NB4 (cell line): ENCODE data around the gene OPRM1.

Source experiments
- DNase-seq: peaks from one replicate; pipeline ENCODE4 v3.0.0; 2010; ENCODE audit warnings: low read depth
- H3K4me3 ChIP-seq: one replicate; pipeline ENCODE4 v1.5.1; 2011; ENCODE audit warnings: mild to moderate bottlenecking, low read depth, low read length, moderate library complexity
- MAX ChIP-seq: IDR thresholded peaks from 2 replicates; pipeline ENCODE4 v1.6.1; 2011; ENCODE audit warnings: low read depth, low read length
- MYC ChIP-seq: IDR thresholded peaks from 2 replicates; pipeline ENCODE4 v1.6.1; 2011; ENCODE audit warnings: low read depth, low read length
- POLR2A ChIP-seq: IDR thresholded peaks from 2 replicates; pipeline ENCODE4 v1.6.1; 2011; ENCODE audit warnings: mild to moderate bottlenecking; ENCODE audit not compliant: insufficient read length; ENCODE audit errors: extremely low read depth
- TF ChIP-seq, protein P1 (sequence below): IDR thresholded peaks from one replicate; pipeline ENCODE4 v1.5.1; 2012; ENCODE audit warnings: low read depth, low read length

The OPRM1 gene

GRCh38 chr6:154125421-154125820 lies 86.4 kb downstream of the OPRM1 start:
- no peak overlapping the region for H3K4me3 ChIP-seq
- DNase-seq, result peak; percentile 23
- TF ChIP-seq MYC (no peak), POLR2A (no peak), MAX (no peak)
- TF ChIP-seq, protein P1, sequence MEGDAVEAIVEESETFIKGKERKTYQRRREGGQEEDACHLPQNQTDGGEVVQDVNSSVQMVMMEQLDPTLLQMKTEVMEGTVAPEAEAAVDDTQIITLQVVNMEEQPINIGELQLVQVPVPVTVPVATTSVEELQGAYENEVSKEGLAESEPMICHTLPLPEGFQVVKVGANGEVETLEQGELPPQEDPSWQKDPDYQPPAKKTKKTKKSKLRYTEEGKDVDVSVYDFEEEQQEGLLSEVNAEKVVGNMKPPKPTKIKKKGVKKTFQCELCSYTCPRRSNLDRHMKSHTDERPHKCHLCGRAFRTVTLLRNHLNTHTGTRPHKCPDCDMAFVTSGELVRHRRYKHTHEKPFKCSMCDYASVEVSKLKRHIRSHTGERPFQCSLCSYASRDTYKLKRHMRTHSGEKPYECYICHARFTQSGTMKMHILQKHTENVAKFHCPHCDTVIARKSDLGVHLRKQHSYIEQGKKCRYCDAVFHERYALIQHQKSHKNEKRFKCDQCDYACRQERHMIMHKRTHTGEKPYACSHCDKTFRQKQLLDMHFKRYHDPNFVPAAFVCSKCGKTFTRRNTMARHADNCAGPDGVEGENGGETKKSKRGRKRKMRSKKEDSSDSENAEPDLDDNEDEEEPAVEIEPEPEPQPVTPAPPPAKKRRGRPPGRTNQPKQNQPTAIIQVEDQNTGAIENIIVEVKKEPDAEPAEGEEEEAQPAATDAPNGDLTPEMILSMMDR, result no peak

DNA sequence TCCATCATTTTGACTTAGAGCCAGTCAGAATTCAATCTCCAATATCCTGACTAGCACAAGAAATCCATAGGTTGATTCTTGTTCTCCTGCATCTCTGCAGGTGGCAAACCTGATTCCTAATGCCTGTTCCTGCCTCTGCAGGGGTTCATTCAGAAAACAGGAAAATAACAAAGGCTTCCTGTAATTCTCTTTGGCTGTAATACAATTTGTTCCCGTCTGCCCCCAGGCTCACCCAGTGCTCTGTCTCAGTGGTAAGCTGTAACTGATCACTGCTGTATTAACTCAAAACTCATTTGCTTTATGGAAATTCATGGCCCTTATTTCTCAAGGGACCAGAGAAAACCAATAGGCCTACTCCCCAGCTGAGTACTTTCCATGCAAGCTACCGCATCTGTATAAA lies 88.6 kb downstream of the OPRM1 start:
- no peak for TF ChIP-seq POLR2A
- TF ChIP-seq MYC, result no peak
- TF ChIP-seq, protein P1, result no peak
- TF ChIP-seq MAX, result no peak
- no peak for DNase-seq
- no peak overlapping the region for H3K4me3 ChIP-seq

DNA sequence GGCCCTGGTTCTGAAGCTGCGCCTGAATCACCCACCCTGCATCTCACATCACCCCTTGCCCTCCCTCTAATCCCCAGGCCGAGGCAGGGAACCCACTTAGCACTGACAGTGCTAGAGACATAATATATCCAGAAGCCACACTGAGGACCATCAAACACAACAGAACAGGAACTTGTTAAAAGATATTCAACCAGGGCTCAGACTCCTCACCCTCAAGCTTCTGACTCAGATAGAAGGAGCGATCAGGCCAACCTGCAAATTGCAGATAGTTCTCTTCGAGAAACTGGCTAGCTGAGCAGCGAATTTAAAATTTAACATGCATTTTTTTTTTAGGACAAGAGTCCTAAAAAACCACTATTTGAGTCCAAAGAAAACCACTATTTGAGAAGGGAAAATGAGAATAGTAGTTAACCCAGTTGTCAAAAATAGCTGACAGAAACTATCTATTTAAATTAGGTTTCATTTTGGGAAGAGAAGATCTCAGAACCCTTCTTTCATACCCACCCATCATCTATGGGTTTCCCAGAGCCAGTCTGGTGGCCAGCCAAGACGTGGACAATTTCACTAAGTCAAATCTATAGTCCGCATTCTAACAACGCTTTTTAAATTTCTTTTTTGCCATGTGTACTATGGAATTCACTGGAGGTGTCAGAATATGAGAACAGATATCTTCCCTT lies 95.6 kb downstream of the OPRM1 start:
- H3K4me3 ChIP-seq, result no peak overlapping the region
- no peak for DNase-seq
- TF ChIP-seq MAX (no peak), POLR2A (no peak), MYC (no peak)
- TF ChIP-seq, protein P1, result no peak

DNA sequence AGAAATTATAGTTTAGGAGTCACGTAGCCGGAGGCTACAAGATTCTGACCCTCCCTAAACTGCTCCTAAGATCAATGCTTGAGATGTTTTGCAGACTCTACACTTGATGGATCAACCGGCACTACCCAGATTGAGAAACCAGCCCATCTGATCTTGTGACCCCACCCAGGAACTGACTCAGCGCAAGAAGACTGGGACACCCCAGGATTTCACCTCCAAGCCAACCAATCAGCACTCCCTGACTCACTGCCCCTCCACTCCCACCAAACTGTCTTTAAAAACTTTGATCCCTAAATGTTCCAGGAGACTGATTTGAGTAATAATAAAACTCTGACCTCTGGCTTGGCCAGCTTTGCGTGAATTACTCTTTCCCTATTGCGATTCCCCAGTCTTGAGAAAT lies 99.8 kb downstream of the OPRM1 start:
- no peak for TF ChIP-seq MYC
- TF ChIP-seq, protein P1, result no peak
- TF ChIP-seq MAX, result no peak
- no peak for TF ChIP-seq POLR2A
- peak; percentile 47 for DNase-seq

DNA sequence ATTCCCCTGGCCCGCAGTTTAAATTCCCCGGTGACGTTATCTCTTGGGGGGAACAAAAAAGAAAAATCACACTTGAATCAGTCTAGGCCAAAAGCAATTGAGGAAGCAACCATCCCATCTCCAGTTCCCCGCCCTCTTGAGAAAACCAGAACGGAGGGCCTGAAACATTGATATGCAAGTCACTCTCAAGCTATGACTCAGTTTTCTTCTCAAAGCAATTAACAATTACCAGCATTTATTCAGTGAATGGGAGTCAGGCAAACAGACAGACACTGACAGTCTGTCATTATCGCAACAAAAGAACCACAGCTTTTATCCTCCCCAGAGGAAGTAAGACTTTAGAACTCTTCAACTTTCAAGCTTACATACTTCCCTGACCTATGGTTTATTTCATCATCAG lies 100.9 kb downstream of the OPRM1 start:
- no peak overlapping the region for H3K4me3 ChIP-seq
- peak; percentile 88 for DNase-seq
- TF ChIP-seq POLR2A, result no peak
- 0 out of 2 replicates have a peak, but pooled peaks have one; percentile 28 for TF ChIP-seq MYC
- TF ChIP-seq, protein P1, result no peak
- no peak for TF ChIP-seq MAX

More for the DNA sequence above, 99.8 kb downstream of the OPRM1 start:
- H3K4me3 ChIP-seq, result no peak overlapping the region
